Endothelial cell of umbilical vein (primary cell): ENCODE measurements around the gene ELANE. TPM values are rescaled to one million over a fixed set of nuclear protein-coding genes. Genes with fewer than 3 reads are reported as not detected.

Experiments
- Bru-seq: library from RNA; stranded (reverse); fragments of 400-500 nt; gene quantifications from one replicate; lab custom pipeline; 2021; lab: Mats Ljungman, UMichigan
- BruChase-seq, 2 experiments: library from RNA; stranded (reverse); fragments of 400-500 nt; gene quantifications; one replicate each; lab custom pipeline; 2021; lab: Mats Ljungman, UMichigan
- BruUV-seq: library from RNA; stranded (reverse); fragments of 400-500 nt; replicated peaks from 2 replicates; lab custom pipeline; 2021; lab: Mats Ljungman, UMichigan
- CTCF ChIA-PET: fragments of 300-600, 350-600 bp; sonication (Branson Sonifier 250); formaldehyde crosslinking; loops from one replicate; lab custom pipeline; 2021; ENCODE audit warnings: antibody characterized with exemption, inconsistent platforms; lab: Charles Lee
- POLR2A ChIA-PET: fragments of 300-600, 350-600 bp; sonication (Branson Sonifier 250); formaldehyde crosslinking; loops from one replicate; lab custom pipeline; 2021; ENCODE audit warnings: antibody characterized with exemption, inconsistent platforms; lab: Charles Lee
- DNase-seq: peaks from one replicate; pipeline ENCODE4 v3.0.0-alpha.2; 2011; ENCODE audit warnings: low read depth, low spot score
- FAIRE-seq: peaks from 2 replicates; lab custom pipeline; 2011; peaks lifted over from hg19 to GRCh38; lab: Jason Lieb, UNC
- H2AFZ ChIP-seq: 2 replicates; pipeline ENCODE4 v1.6.0; 2012; ENCODE audit warnings: low read depth, low read length, control low read depth, inconsistent platforms
- H3K27ac ChIP-seq: 2 replicates; pipeline ENCODE4 v1.5.1; 2011; ENCODE audit warnings: low read depth, mild to moderate bottlenecking, control low read depth, low read length, moderate library complexity; ENCODE audit not compliant: insufficient read depth
- H3K27me3 ChIP-seq, 2 experiments: 2 replicates each; pipeline versions ENCODE4 v1.6.0 to v1.6.1; 2011; ENCODE audit warnings: low read length in 2 of 2, mixed read lengths in 1 of 2; ENCODE audit not compliant: control insufficient read depth in 2 of 2, insufficient read depth in 2 of 2
- H3K36me3 ChIP-seq, 2 experiments: 2 replicates in 1 of 2; 3 replicates in 1 of 2; pipeline ENCODE4 v1.5.1; 2011; ENCODE audit warnings: low read length in 2 of 2, mild to moderate bottlenecking in 1 of 2, moderate library complexity in 1 of 2; ENCODE audit not compliant: control insufficient read depth in 2 of 2, insufficient read depth in 2 of 2; ENCODE audit errors: extremely low read depth in 1 of 2
- H3K4me1 ChIP-seq: 3 replicates; pipeline ENCODE4 v1.5.1; 2011; ENCODE audit warnings: mild to moderate bottlenecking, low read length; ENCODE audit not compliant: control insufficient read depth, insufficient read depth; ENCODE audit errors: extremely low read depth
- H3K4me2 ChIP-seq: 2 replicates; pipeline ENCODE4 v1.6.1; 2011; ENCODE audit warnings: low read length, control low read depth, mixed read lengths; ENCODE audit not compliant: insufficient read depth
- H3K4me3 ChIP-seq, 3 experiments: fragments of 200-600 bp in 1 of 3; sonication (generic), shearing (Covaris generic) in 1 of 3; replicated peaks in 1 of 3; 2 replicates each; pipeline ENCODE4 v1.5.1; 2011 to 2016; ENCODE audit warnings: control low read depth in 3 of 3, low read length in 3 of 3, mild to moderate bottlenecking in 2 of 3, inconsistent platforms in 1 of 3, low read depth in 1 of 3, moderate library complexity in 1 of 3; ENCODE audit not compliant: insufficient read depth in 1 of 3
- H3K79me2 ChIP-seq: 2 replicates; pipeline ENCODE4 v1.6.0; 2012; ENCODE audit warnings: low read length, inconsistent platforms; ENCODE audit not compliant: control insufficient read depth, insufficient read depth
- H3K9ac ChIP-seq: replicated peaks from 2 replicates; pipeline ENCODE3; 2011; ENCODE audit warnings: low read length, control low read depth; ENCODE audit not compliant: insufficient read depth; ENCODE audit errors: extremely low read depth
- H3K9me1 ChIP-seq: replicated peaks from 3 replicates; pipeline ENCODE4 v1.6.0; 2011; ENCODE audit warnings: mild to moderate bottlenecking, low read length; ENCODE audit not compliant: control insufficient read depth, insufficient read depth; ENCODE audit errors: extremely low read depth
- H3K9me3 ChIP-seq: replicated peaks from 2 replicates; pipeline ENCODE4 v1.5.1; 2012; ENCODE audit warnings: low read length, inconsistent platforms; ENCODE audit not compliant: control insufficient read depth, insufficient read depth
- H4K20me1 ChIP-seq: replicated peaks from 2 replicates; pipeline ENCODE3; 2011; ENCODE audit warnings: mild to moderate bottlenecking, low read length; ENCODE audit not compliant: control insufficient read depth, insufficient read depth; ENCODE audit errors: extremely low read depth
- EZH2 ChIP-seq: IDR thresholded peaks from 2 replicates; pipeline ENCODE4 v1.6.1; 2012; ENCODE audit warnings: borderline replicate concordance, low read depth, mild to moderate bottlenecking, moderate library complexity, low read length, inconsistent platforms; ENCODE audit not compliant: severe bottlenecking
- GATA2 ChIP-seq: IDR thresholded peaks from 2 replicates; pipeline ENCODE4 v1.7.0; 2011; ENCODE audit warnings: low read depth, mild to moderate bottlenecking, moderate library complexity, mixed read lengths, low read length; ENCODE audit not compliant: insufficient read length, insufficient read depth
- JUN ChIP-seq: IDR thresholded peaks from 2 replicates; pipeline ENCODE4 v1.6.1; 2011; ENCODE audit warnings: borderline replicate concordance, low read depth; ENCODE audit not compliant: insufficient read length, insufficient read depth
- MYC ChIP-seq: IDR thresholded peaks from one replicate; pipeline ENCODE4 v1.6.1; 2011; ENCODE audit warnings: mild to moderate bottlenecking, low read depth, low read length
- POLR2A ChIP-seq: IDR thresholded peaks from 2 replicates; pipeline ENCODE4 v1.6.1; 2012; ENCODE audit warnings: low read depth, mild to moderate bottlenecking, control low read depth, low read length
- POLR2AphosphoS5 ChIP-seq: IDR thresholded peaks from 2 replicates; pipeline ENCODE4 v1.6.1; 2012; ENCODE audit warnings: low read depth, mild to moderate bottlenecking, control low read depth, low read length, moderate library complexity; ENCODE audit not compliant: insufficient read depth
- dilution Hi-C: fragments of 300-500 bp; cut with MboI; formaldehyde crosslinking; loops from one replicate; pipeline ENCODE4 v1.15.0; 2019; ENCODE audit warnings: low sequenced_read_pairs; ENCODE audit not compliant: extremely low pct_ligation_motif_present
- intact Hi-C: fragments of 100-400 bp; cut with micrococcal nuclease; formaldehyde crosslinking; loops from one replicate; pipeline ENCODE4 v1.10.0; 2022
- long read RNA-seq: library from polyadenylated mRNA; stranded (forward); transcript quantifications from one replicate; pipeline ENCODE4 v2.0.0, GENCODE V29; 2021
- polyA minus RNA-seq, 3 experiments: library from RNA; depleted of rRNA, polyadenylated mRNA; stranded (reverse); fragments of >200 nt; gene quantifications; 1 replicate in 1 of 3; 2 replicates in 2 of 3; pipeline ENCODE4 v1.2.3, GENCODE V29; 2011
- polyA plus RNA-seq, 4 experiments: library from polyadenylated mRNA; depleted of rRNA in 3 of 4; stranded (reverse) in 3 of 4; unstranded in 1 of 4; fragments of >200 nt; gene quantifications; 2 replicates each; pipeline versions ENCODE4 v1.2.1 to v1.2.3, GENCODE V29; 2011 to 2012; ENCODE audit warnings: missing spikeins in 1 of 4
- total RNA-seq: library from RNA; stranded (reverse); gene quantifications from 2 replicates; pipeline ENCODE4 v1.2.3, GENCODE V29; 2021

Gene ELANE
- not detected in 2 replicates for total RNA-seq
- polyA plus RNA-seq = not detected in 2 replicates
- not detected in 2 replicates for polyA plus RNA-seq (2011; cell fraction: cytosol; rRNA removed)
- not detected in 2 replicates for polyA plus RNA-seq (2011; cell fraction: nucleus; rRNA removed)
- polyA plus RNA-seq (2012) = not detected in 2 replicates
- not detected in 2 replicates for polyA minus RNA-seq
- not detected for polyA minus RNA-seq (2011; cell fraction: cytosol; rRNA and poly(A)+ RNA removed)
- polyA minus RNA-seq (2011; cell fraction: nucleus; rRNA and poly(A)+ RNA removed) = not detected in 2 replicates
- Bru-seq, nascent RNA = not detected
- BruChase-seq, experiment 1, labeled RNA remaining after a 6-hour chase = not detected
- not detected for BruChase-seq, experiment 2, labeled RNA remaining after a 2-hour chase
- long read RNA-seq = 0 reads

DNA sequence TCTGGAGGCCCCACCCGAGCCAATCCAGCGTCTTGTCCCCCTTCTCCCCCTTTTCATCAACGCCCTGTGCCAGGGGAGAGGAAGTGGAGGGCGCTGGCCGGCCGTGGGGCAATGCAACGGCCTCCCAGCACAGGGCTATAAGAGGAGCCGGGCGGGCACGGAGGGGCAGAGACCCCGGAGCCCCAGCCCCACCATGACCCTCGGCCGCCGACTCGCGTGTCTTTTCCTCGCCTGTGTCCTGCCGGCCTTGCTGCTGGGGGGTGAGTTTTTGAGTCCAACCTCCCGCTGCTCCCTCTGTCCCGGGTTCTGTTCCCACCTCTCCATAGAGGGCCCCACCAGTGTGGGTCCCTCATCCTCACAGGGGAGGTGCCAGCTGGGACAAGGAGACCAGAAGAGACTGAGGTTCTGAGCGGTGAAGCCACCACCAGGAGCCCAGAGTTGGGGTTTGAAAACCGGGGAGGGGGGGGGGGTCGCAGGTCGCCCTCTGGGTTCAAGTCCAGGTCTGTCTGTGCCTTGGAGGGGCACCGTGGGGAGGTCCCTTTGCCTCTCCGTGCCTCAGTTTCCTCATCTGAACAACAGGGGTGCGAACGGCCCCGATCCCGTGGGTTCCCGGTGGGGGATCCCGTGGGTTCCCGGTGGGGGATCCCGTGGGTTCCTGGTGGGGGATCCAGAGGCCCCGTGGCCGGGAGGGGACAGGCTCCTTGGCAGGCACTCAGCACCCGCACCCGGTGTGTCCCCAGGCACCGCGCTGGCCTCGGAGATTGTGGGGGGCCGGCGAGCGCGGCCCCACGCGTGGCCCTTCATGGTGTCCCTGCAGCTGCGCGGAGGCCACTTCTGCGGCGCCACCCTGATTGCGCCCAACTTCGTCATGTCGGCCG is at the start of gene ELANE:
ELANE (plus strand) TSS at position 168 of the 878 bp plus-strand sequence; CDS start at position 194, 26 bp downstream.
- FAIRE-seq = no peak
- H3K27ac ChIP-seq = no peak within 1 kb of the TSS

DNA sequence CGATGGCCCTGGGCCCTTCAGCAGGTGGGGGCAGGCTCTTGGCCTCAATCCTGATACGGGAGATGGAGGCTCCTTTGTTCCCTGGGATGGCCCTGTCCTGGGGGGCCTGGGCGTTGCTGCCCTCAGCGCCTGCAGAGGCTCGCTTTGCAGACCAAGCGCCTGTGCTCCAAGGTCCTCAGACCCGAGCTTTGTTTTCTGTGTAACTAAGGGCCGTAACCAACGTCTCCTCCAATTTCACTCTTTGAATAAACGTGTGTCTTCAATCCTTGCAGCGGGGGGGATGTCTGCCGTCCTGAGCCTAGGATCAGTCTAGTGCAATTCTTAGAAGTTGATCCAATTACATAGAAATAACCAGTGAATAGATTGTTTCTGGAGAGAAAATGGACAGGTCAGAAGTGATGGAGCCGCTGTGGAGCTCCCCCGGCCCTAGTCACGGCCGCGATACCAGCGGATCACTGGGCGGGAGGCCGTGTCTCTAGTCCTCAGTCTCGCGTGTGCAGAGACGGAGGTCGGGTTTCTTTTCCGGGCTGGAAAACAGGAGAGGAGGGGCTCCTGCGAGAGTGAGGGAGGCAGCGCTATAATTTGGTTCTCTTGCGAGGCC is 49.5 kb upstream of the ELANE start:
- H3K27me3 ChIP-seq = no peaks in the 10 kb centered on the region
- peaks cover 53 to 59% of the 10 kb centered on the region in 2 experiments for H3K36me3 ChIP-seq
- no peaks in the 10 kb centered on the region for H3K9me1 ChIP-seq
- H3K9ac ChIP-seq = no peak overlapping the region
- no peaks in the 10 kb centered on the region for H3K9me3 ChIP-seq
- ChIA-PET CTCF (interaction anchor here (0.9 to 5.5 kb wide), 4 partner anchors 9 to 32 kb away, joined by 3 to 32 read pairs (median 4); no protein-coding TSS in a partner anchor), POLR2A (interaction anchor here (0.6 to 1.2 kb wide), 4 partner anchors 13 to 46 kb away, joined by 3 to 5 read pairs (median 4); no protein-coding TSS in a partner anchor)
- H3K4me3 ChIP-seq = peak overlapping the region in 1 of 3 experiments; percentile 28
- intact Hi-C loops (loop anchor here (1.0 kb wide), 2 partner anchors 20 to 32 kb away; no protein-coding TSS in a partner anchor), dilution Hi-C loops (no loop called here)
- no peak overlapping the region for H3K27ac ChIP-seq
- H3K79me2 ChIP-seq = peaks cover 98% of the 10 kb centered on the region
- H2AFZ ChIP-seq = no peak overlapping the region
- TF ChIP-seq GATA2 (no peak), POLR2AphosphoS5 (no peak), JUN (no peak), EZH2 (no peak), MYC (no peak), POLR2A (no peak)
- BruUV-seq = no TSS peak
- FAIRE-seq (peak; percentile 8), DNase-seq (peak; percentile 16)
- H3K4me1 ChIP-seq = peaks cover 35% of the 10 kb centered on the region
- peak overlapping the region; percentile 4 for H3K4me2 ChIP-seq
- no peaks in the 10 kb centered on the region for H4K20me1 ChIP-seq

More for the DNA sequence above, at the start of gene ELANE:
- TF ChIP-seq POLR2A (no peak), EZH2 (peak; percentile 30), MYC (no peak)
- dilution Hi-C loops = no loop called here
- Histone ChIP-seq H3K4me3 (no peak within 1 kb of the TSS), H3K36me3 (no peaks in the 10 kb centered on the region), H3K4me2 (no peak within 1 kb of the TSS), H3K27me3 (no peaks in the 10 kb centered on the region), H3K9me3 (no peaks in the 10 kb centered on the region), H2AFZ (no peak within 1 kb of the TSS), H3K9me1 (no peaks in the 10 kb centered on the region), H3K79me2 (no peaks in the 10 kb centered on the region), H4K20me1 (no peaks in the 10 kb centered on the region), H3K9ac (no peak within 1 kb of the TSS), H3K4me1 (no peaks in the 10 kb centered on the region)
- no TSS peak for BruUV-seq
- ChIA-PET CTCF (no interaction called here), POLR2A (no interaction called here)
- no peak for DNase-seq
- intact Hi-C loops = no loop called here
